HG03460 (cell line): ENCODE measurements around the gene PRKG1.
"Not testable (repeated sequence)": the region's sequence is repeated elsewhere in the genome, so short reads cannot be mapped to it uniquely, and the experiment has no call there.

Experiments
- ATAC-seq: cut with Tn5 transposase; IDR thresholded peaks from one replicate; pipeline ENCODE4 v1.9.1; 2021; ENCODE audit not compliant: unreplicated experiment

The PRKG1 gene

DNA sequence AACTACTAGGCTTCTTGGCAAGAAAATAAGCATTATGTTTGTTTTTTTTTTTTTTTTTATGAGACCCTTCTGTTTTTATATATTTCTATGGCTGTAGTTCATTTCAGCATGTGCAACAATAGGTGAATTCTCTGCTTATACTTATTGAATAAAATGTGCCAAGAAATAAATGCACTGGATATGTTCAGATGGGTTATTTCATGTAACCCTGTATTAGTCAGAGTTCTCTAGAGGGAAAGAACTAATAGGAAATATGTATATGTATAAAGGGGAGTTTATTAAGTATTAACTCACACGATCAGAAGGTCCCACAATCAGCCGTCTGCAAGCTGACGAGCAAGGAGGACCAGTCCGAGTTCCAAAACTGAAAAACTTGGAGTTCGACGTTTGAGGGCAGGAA lies 332.3 kb downstream of the PRKG1 start:
- no peak for ATAC-seq

DNA sequence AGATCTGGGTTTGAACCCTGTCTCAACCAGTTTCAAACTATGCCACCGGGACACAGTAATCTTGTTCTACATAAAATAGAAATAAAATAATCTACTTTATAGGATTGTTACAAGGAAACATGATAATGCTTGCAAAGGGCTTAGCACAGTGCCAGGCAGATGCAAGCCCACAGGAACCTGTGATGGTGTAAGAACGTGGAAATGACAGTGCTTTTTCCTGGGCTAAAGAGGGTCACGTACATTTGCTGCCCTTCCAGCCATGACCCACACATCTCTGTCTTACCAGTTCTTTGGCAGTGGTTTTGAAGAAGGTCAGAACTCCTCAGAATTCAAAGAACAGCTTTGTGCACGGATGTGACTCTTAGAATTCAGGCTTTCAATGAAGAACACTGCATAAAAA lies 342.2 kb downstream of the PRKG1 start:
- no peak for ATAC-seq

DNA sequence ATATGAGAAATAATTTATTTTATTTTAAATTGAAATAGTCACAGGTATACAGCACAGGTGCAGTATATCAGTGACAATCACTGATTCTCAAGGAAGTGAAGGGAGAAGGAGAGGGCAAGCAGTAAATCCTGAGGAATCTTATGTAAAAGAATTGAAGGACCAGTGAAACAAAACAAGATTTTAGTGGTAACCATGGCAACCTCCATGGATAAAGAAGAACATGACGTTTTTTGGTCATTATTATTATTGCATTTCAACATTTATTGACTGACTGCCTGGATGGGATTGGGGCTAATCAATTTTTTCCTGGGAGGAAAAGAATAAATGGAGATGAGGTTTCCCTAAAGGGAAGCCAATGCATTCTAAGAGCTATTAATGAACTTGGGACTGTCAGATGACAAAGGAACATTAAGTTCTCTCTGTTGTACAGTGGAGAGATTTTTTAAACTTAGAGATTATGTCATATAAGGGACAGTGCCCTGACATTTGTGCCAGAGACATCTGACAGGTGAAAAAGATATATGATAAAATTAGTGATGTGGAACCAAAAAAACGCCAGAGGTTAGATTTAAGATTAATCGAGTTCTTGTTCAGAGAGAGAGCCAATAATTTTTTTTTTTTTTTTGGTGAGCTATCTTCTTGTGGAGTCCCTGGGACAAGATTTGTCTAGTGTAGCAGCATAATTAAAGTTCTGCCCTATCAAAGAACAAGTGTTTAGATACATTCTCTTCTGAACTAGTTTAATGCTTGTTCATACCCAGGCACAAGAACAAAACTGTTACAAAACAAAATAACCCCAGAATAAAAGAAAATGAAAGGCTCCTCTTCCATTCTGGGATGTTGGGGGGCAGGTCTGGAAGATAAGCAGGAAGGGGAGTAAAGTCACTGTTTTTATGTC lies 345.2 kb downstream of the PRKG1 start:
- ATAC-seq, result no peak

DNA sequence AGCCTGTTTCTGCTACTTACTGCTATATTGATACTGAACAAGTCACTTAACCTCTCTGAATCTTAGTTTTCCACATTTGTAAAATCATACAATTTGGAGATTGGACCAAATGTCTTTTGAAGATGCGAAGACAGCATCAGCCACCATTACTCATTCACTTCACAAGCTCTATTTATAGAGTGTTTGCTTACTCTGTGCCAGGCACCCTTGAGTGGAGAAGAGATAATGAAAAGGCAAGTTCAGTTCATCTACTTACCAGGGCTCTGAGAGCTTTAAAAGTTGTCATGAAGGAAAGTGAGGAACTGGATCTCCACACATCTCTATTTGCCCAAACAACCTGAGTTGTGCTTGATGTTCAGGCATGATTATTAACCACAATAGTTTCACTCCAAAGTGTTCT lies 347.6 kb downstream of the PRKG1 start:
- ATAC-seq, result no peak

DNA sequence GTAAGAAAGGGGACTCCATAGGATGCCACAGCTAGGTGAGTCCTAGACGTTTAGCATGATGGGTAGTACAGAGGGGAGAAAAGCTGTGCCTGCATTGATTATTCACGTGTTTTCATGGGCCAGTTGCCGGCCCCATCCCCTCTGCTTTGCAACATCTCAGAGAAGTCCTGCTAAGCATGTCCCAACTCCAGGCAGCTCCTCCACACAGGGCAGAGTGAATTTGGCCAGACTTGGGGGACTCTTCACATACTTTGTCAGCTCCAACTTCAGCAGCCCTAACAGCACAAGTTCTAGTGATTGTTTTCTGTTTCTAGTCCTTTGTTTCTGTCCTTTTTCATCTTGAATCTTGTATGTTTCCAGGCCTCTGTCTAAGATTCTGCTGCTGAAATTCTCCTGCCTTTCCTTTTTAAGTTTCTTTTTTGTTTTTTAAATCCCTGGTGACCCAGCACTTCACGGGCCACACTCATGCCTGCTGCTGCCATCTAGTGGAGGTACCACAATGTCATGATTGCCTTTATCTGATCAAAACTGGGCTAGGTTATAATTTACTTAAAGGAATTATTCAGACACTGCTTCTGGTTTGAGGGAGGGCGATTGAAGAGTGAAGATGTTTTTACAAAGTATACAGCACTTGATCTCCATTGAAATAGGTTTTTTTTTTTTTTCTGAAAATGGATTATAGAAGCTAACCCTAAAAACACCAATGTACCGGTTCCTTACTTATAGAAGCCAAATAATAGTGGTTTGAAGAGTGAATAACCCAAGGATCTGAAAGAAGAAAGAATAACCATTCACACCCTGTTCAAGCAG lies 348.2 kb downstream of the PRKG1 start:
- no peak for ATAC-seq

DNA sequence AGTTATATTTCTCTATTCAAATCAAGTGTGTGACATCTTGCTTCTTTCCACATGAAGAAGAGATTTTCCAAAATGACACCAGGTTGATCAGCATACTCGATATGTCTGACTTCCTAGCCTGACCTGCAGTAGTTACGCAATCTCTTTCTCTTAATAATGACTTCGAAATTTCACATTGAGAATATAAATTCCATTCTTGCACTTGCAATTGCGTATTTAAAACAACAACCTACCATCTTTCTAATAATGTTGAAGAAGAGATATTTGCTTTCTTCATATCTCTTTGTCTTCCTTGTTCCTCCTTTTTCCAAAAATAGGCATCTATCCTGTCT lies 348.8 kb downstream of the PRKG1 start:
- ATAC-seq, result no peak

DNA sequence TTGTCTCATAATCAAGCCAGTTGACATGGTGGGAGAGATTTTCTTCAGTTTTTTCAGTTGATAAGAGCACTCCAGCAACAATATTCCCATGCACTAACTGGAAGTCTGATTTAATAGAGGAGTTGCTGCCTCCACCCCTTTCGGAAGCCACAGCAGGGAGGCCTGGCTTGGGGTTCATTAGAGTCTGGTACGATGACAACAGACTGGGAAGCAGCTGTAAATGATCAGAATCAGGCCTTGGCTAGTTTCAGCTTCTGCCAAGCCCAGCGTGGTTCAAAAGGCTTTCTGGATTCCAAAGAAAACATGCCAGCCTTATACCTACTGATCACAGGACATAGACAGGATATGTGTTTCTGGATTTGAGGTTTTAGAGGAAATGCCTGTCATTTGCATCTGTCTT lies 351.1 kb downstream of the PRKG1 start:
- ATAC-seq, result no peak

DNA sequence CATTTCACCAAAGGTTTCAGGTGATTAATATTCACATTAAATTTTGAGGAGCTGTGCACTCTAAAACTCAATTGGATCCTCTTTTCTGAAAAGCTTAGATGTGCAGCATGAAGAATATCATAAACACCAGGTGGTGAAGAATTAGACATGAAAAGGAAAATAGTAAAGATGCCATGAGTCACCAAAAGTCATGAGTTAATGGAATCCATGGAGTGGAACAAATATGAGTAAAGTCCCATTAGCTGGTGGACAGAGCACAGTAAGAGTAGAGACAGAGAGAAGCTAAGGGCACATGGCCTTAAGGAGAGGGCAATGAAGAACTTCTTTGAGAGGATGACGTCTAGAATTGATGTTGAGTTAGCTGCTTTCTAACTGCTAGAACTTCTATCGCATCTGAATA lies 353.5 kb downstream of the PRKG1 start:
- no peak for ATAC-seq

DNA sequence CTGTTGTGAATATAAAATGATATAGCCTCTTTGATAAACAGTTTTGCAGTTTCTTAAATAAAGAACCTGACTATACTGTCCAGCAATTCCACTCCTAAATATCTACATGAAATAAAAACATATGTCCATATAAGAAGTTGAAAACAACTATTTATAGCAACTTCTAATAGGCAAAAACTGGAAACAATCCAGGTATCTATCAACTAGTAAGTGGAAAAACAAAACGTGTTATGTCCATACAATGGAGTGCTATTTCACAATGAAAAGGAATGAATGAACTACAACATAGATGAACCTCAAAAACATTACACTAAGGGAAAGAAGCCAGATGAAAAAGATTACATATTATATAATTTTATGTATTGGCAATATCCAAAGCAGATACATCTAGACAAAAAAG lies 356.2 kb downstream of the PRKG1 start:
- ATAC-seq, result no peak

DNA sequence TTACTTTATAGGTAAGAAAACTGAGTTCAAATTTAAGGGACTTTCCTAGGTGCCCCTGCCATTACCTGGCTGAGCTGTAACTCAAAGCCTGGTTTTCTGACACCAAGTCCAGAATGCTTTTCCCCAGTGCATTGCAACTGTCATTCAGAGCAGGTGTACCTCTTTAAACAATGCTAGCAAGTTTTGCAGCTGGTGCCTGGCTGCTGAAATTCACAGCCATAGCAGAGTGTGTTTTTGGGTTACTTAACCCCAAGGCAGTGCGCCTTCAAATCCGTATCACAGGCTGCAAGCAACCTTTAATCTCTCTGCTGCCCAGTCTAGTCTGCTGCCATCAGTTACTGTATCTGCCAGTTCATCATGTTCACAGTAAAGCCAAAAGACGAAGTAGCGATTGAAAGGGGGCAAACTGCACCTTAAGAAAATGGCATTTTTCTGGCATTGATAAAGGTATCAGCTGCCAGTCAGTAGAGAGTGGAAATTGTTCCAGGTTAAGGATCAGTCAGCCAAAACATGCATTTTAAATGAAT lies 359.7 kb downstream of the PRKG1 start:
- ATAC-seq, result no peak

DNA sequence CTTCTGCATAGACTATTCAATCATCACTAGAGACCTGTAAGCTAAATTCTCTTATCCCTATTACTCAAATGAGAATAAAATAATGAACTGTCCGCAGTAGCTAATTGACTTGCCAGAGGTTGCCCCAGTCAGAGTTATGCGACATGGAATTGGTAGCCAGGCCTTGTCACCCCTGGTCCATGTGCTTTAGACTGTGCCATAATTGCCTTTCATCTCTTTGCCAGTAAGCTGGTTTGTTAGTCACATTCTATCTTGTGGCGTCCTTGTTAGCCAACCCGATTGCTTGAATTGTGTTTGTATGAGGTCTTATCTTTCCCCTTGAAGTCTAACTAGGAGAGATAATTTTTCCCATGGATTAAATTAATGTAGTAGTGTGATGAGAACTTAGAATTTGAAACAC lies 362.5 kb downstream of the PRKG1 start:
- no peak for ATAC-seq

DNA sequence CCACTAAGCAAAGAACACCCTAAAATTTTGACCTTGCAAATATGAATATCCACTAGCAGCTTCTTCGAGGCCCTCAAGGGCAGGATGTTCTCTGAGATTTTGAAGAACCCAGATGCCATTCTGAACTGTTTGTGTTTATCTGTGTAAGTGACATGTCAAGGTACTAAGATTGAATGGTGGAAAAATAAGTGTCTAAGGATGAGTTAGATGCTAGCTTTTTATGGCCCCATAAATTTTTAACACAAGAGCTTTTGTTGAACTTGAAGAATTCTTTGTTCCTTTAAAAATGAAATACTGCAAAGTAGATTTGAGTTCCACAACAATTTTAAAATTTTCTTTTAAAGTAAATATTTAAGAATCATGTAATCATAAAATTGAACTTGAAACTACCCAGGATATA lies 365.4 kb downstream of the PRKG1 start:
- no peak for ATAC-seq

DNA sequence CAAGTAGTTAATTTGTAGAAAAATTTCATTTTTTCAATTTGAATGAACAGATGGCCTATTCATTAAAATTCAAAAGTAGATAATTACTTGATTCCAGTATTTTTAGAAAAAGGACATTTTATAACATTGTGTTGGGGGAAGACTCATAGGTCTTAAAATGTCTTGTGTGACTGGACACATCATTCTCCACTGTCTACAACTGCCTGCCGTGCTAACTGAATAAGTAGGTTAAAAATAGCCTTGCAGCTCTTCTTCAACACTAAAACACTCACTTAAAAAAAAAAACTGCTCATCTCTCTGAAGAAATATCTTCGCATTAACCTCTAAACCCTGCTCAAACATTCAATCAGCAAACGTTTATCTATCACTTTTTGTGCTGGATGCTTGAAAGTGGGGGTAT lies 371.3 kb downstream of the PRKG1 start:
- no peak for ATAC-seq

DNA sequence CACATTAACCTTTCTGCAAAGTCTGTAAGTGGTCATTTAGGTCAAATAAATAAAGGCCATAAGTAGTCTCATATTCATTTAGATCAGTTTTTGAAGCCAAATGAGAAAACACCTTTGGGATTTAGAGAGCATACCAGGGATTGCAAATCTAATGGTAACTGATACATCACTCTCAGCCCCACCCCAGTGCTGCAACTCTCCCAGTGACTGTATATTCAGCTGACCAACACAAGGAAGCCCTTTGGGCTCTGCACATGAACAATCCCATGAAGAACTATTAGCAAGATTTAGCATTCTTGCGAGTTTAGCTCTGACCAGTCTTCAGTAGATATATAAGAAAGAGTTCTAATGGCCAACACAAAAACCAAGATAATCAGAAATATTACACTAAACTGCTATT lies 372.8 kb downstream of the PRKG1 start:
- no peak for ATAC-seq

DNA sequence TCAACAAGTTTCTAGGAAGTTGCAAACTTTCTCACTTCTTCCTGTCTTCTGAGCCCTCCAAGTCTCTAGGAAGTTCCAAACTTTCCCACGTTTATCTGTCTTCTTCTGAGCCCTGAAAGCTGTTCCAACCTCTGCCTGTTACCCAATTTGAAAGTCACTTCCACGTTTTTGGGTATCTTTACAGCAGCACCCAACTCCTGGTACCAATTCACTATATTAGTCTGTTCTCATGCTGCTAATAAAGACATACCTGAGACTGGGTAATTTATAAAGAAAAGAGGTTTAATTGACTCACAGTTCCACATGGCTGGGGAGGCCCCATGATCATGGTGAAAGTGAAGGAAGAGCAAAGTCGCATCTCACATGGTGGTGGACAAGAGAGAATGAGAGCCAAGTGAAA lies 381.5 kb downstream of the PRKG1 start:
- ATAC-seq, result not testable (repeated sequence)

DNA sequence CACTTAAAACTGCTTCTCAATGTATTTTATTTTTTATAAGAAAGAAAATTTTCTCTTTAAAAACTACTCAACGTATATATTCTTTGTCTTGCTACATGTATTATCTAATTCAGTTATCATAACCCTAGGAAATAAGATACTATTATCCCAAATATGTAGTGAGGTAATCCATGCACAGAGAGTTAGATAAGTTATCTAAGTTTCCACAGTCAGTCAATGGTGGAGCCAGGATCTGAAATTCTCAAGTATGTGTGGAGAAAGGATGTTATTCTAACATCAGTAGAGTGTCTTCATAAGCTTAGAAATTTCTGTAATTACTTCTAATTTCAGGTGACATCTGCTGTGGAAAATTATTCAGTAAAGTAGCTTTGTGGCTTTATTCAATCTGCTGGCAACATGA lies 385.2 kb downstream of the PRKG1 start:
- no peak for ATAC-seq

DNA sequence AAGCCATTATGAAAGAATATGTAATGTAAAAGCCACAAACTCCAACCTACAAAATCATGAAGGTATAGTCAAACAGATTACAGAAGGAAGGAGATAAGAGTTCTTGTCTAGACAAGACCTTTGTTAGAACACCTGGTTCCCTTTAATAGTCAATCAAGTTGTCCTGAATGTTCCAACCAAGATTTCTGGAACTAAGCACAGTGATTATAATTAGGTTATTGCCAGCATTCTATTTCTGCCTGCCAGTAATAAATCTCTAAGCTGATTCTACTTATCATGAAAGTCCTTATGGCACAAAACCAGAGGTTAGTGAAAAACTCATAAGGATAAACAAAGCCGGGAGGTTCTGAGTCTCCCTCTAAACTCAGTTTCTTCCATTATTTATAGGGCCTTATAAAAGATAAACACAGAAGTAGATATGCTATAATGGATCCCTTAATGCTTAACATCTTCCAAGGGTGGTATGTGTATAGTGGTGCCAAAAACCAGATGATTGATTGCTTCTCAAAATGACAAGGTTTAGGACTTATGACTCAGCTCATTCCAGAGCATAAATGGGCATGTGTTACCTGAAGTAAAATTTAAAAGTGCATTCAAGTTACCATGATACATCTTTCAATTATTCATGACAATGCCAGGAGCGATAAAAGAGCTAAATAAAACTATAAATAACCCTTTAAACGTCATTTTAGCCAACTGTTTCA lies 387.9 kb downstream of the PRKG1 start:
- ATAC-seq, result no peak

DNA sequence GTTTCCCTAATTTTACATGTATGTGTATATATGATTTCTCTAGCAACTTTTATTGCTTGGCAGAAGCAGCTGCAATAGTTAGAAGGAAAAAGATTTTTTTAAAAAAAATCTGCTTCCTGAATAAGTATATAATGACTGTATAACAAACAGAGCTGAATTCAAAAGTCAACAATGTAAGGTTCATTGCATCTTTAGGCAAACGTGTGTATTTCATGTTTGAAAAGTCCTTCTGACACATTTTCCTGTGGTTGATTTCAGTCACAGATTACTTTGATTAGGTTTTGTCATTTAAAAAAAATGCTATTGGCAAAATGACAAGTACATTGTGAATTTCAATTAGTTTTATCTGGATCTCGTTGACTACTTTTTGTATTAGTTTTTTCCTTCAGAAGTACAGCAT lies 394.1 kb downstream of the PRKG1 start:
- no peak for ATAC-seq

DNA sequence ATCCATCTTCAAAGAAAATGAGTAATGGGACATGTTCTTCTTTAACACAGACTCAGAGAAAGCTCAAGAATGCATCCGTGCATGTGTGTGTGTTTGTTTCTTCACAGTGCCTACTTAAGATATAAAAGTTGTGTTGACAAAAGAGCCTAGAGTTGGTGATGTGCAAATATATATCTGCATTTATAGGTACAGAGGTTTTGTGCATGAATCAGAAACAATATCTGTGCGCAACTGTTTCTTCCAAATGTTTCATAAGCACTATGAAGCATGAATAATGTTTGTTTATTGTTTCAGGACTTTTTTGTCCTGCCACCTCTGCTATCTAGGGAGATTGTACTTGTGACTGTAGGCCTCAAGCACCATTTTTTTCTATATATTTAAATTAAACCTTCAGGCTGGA lies 395.4 kb downstream of the PRKG1 start:
- ATAC-seq, result no peak

DNA sequence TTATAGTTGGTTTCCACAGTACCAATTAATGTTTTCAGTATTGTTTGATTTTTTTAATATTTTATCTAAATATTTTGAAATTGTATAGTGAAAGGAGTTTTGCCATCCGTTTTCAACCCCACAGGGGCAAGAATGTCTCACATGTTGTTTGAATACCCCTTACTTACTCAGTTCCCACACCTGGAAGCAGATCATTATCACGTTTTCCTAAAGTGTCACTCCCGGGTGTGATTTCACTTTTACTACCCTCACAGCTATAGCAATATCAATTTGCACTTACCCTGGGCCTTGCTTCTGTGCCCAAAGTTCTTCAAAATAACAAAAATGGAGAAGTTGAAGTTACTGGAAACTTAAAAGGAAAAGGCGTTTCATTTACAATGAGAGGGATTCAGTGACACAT lies 397.0 kb downstream of the PRKG1 start:
- ATAC-seq, result no peak

DNA sequence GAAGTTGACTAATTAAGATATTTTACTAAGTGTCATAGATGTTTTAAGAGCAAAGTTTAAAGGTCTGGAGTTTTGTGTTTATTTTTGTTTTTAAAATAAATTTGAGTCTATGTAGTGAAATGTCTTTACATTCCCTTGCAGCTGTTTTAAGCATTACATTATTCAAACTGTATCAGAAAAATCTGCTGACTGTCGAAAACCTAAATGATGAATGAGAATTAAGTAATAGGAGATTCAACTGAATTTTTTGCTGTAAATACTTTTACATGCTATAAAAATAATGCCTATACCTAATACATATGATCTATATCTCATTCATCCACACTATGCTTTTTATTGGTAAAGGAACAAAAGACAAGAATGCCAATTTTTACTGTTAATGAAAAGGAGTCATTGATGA lies 397.9 kb downstream of the PRKG1 start:
- ATAC-seq, result no peak

DNA sequence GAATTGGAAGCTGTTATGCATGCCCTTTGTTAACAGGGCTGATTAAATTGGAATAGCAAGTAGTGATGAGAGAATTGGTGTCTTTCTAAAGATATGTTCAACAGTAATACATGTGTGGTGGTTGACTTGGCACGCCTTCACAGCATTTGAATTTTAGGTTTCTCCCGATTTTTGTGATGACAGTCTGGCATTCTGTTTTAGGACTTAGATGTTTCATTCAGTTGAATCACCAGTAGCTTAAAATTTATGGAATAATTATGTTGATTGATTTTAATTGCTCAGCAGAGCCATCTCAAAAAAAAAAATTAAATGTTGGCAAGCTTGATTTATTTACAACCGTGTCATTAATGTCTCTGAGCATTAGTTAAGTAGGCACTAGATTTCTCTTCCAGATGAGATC lies 405.4 kb downstream of the PRKG1 start:
- no peak for ATAC-seq
